ENCODE results near the gene PTCH2.

Gene PTCH2

GRCh38 chr1:44785029-44785380 is 58.0 kb downstream of the PTCH2 start:
- no peak for DNase-seq

- DNase-seq, result peak in 4 of 56 donors; percentile 8 to 47 (median 32)
These were observed 58.7 kb downstream of the PTCH2 start for GRCh38 chr1:44784094-44785028.

- DNase-seq, result peak in 1 of 56 donors; percentile 28
These were observed 59.4 kb downstream of the PTCH2 start for GRCh38 chr1:44783697-44784093.

- DNase-seq, result no peak
These were observed 62.4 kb downstream of the PTCH2 start for GRCh38 chr1:44780583-44781121.

GRCh38 chr1:44778705-44779576 is 64.1 kb downstream of the PTCH2 start:
- DNase-seq, result no peak

- no peak for DNase-seq
These were observed 65.0 kb downstream of the PTCH2 start for GRCh38 chr1:44777969-44778635.

- no peak for DNase-seq
These were observed 65.5 kb downstream of the PTCH2 start for GRCh38 chr1:44777547-44777946.

GRCh38 chr1:44776730-44777068 is 66.4 kb downstream of the PTCH2 start:
- DNase-seq, result no peak

GRCh38 chr1:44775930-44776729 is 66.9 kb downstream of the PTCH2 start:
- peak in 13 of 56 donors; percentile 27 to 70 (median 60) for DNase-seq

GRCh38 chr1:44775078-44775929 is 67.7 kb downstream of the PTCH2 start, which contains the start of gene RPS8:
TSS of gene RPS8 (plus strand) at chr1:44775540. CDS start at chr1:44775597, 57 bp downstream.
- DNase-seq, result peak in 55 of 56 donors; percentile 53 to 96 (median 86)

Data from nucleus accumbens (tissue), 56 donors.